Activated CD8-positive, alpha-beta memory T cell treated with anti-CD3 and anti-CD28 coated beads for 36 hours (primary cell): ENCODE data around the gene PFN4. TPM values are rescaled to one million over a fixed set of nuclear protein-coding genes. Genes with fewer than 3 reads are reported as not detected.

Source experiments
- total RNA-seq, 2 experiments: library from RNA; stranded (reverse); gene quantifications; one replicate each; pipeline ENCODE4 v1.2.3, GENCODE V29; 2021

PFN4 gene
- total RNA-seq, 2 experiments from 2014 or later, result 0.40 TPM; not detected in 1

Other genes with a start within 250 kb of the PFN4 start
- gene ATAD2B, start 196.2 kb downstream of the PFN4 start, total RNA-seq, result 10 to 100 TPM; 11.0 to 13.1 TPM
- 10 to 100 TPM; 11.8 to 12.8 TPM for gene UBXN2A, start 182.9 kb downstream of the PFN4 start, total RNA-seq
- gene MFSD2B, start 113.2 kb downstream of the PFN4 start, total RNA-seq, result under 1 TPM in 1 of 2 experiments, not detected in 1; 0.25 TPM
- 10 to 100 TPM; 27.1 to 30.9 TPM for gene WDCP, start 75.9 kb downstream of the PFN4 start, total RNA-seq
- 1 to 10 TPM; 3.1 to 3.2 TPM for gene FKBP1B, start 73.6 kb downstream of the PFN4 start, total RNA-seq
- 100 to 1,000 TPM; 147 to 151 TPM for gene SF3B6, start 47.0 kb downstream of the PFN4 start, total RNA-seq
- gene TP53I3, start 38.5 kb downstream of the PFN4 start, total RNA-seq, result 1 to 10 TPM; 2.0 to 3.0 TPM
- 1 to 10 TPM; 4.2 TPM for gene FAM228B, start 135 bp upstream of the PFN4 start, total RNA-seq
- gene FAM228A, start 51.7 kb upstream of the PFN4 start, total RNA-seq, result not detected
- gene ITSN2, start 237.2 kb upstream of the PFN4 start, total RNA-seq, result 10 to 100 TPM; 59.0 to 61.6 TPM